PC-3 (cell line): ENCODE measurements around the gene MADCAM1. TPM values are rescaled to one million over a fixed set of nuclear protein-coding genes. Genes with fewer than 3 reads are reported as not detected.

Experiments used
- ATAC-seq: fragments of 200-7000 bp; cut with Tn5 transposase; 2 replicates; pipeline ENCODE4 v1.9.1; 2020; ENCODE audit warnings: mild to moderate bottlenecking, moderate library complexity
- BruUV-seq: library from RNA; stranded (reverse); fragments of 400-500 nt; replicated peaks from 2 replicates; lab custom pipeline; 2021; lab: Mats Ljungman, UMichigan
- CTCF ChIA-PET: fragments of 300-600 bp; sonication (Branson Sonifier 250); formaldehyde crosslinking; loops from one replicate; lab custom pipeline; 2022; ENCODE audit warnings: antibody characterized with exemption; lab: Charles Lee
- POLR2A ChIA-PET: fragments of 300-600 bp; sonication (Branson Sonifier 250); formaldehyde crosslinking; loops from one replicate; lab custom pipeline; 2022; ENCODE audit warnings: antibody characterized with exemption; ENCODE audit not compliant: unreplicated experiment; lab: Charles Lee
- DNase-seq: peaks from one replicate; pipeline ENCODE4 v3.0.0-alpha.2; 2015
- H2AFZ ChIP-seq: fragments of 300-600 bp; sonication (generic); 2 replicates; pipeline ENCODE4 v1.6.0; 2016; ENCODE audit warnings: antibody characterized with exemption, low read length
- H3F3A ChIP-seq: fragments of 300-600 bp; sonication (generic); one replicate; pipeline ENCODE4 v1.6.0; 2017; ENCODE audit warnings: antibody characterized with exemption, low read length, control low read depth, mild to moderate bottlenecking; ENCODE audit not compliant: unreplicated experiment
- H3K27ac ChIP-seq: fragments of 300-600 bp; sonication (generic); 2 replicates; pipeline ENCODE4 v1.5.1; 2016; ENCODE audit warnings: mild to moderate bottlenecking, low read length
- H3K27me3 ChIP-seq: fragments of 300-600 bp; sonication (generic); 2 replicates; pipeline ENCODE4 v1.6.1; 2016; ENCODE audit warnings: low read length, mixed read lengths
- H3K36me3 ChIP-seq: fragments of 300-600 bp; sonication (generic); 2 replicates; pipeline ENCODE4 v1.6.1; 2016; ENCODE audit warnings: low read depth, mixed run types, low read length, mixed read lengths
- H3K4me1 ChIP-seq: fragments of 300-600 bp; sonication (generic); 2 replicates; pipeline ENCODE4 v1.5.1; 2016; ENCODE audit warnings: low read length; ENCODE audit not compliant: insufficient read depth
- H3K4me2 ChIP-seq: fragments of 300-600 bp; sonication (generic); 2 replicates; pipeline ENCODE4 v1.6.0; 2016; ENCODE audit warnings: low read length
- H3K4me3 ChIP-seq: fragments of 300-600 bp; sonication (generic); 2 replicates; pipeline ENCODE4 v1.5.1; 2016; ENCODE audit warnings: mild to moderate bottlenecking, low read length, mixed read lengths
- H3K79me2 ChIP-seq: fragments of 300-600 bp; sonication (generic); 2 replicates; pipeline ENCODE4 v1.6.1; 2017; ENCODE audit warnings: low read length, mixed read lengths
- H3K9ac ChIP-seq: fragments of 300-600 bp; sonication (generic); 2 replicates; pipeline ENCODE4 v1.6.0; 2016; ENCODE audit warnings: mild to moderate bottlenecking, low read length
- H3K9me2 ChIP-seq: fragments of 300-600 bp; sonication (generic); replicated peaks from 2 replicates; pipeline ENCODE4 v1.6.1; 2016; ENCODE audit warnings: mixed run types, low read length, mixed read lengths
- H3K9me3 ChIP-seq: fragments of 300-600 bp; sonication (generic); 2 replicates; pipeline ENCODE4 v1.6.1; 2016; ENCODE audit warnings: low read length, mixed read lengths
- H4K20me1 ChIP-seq: fragments of 300-600 bp; sonication (generic); 2 replicates; pipeline ENCODE4 v1.6.1; 2016; ENCODE audit warnings: low read length, mixed read lengths
- EZH2 ChIP-seq: fragments of 300-600 bp; sonication (generic); IDR thresholded peaks from one replicate; pipeline ENCODE4 v1.6.1; 2017; ENCODE audit warnings: antibody characterized with exemption, mild to moderate bottlenecking, low read length; ENCODE audit not compliant: unreplicated experiment
- EZH2phosphoT487 ChIP-seq: fragments of 300-600 bp; sonication (generic); IDR thresholded peaks from 2 replicates; pipeline ENCODE4 v1.6.1; 2018; ENCODE audit warnings: mild to moderate bottlenecking, antibody characterized with exemption, low read length, borderline replicate concordance
- intact Hi-C: fragments of 100-400 bp; cut with micrococcal nuclease; formaldehyde crosslinking; loops from 2 replicates; pipeline ENCODE4 v1.9.0; 2023
- total RNA-seq: library from RNA; depleted of rRNA; stranded (reverse); fragments of >200 nt; gene quantifications from 2 replicates; pipeline ENCODE4 v1.2.3, GENCODE V29; 2014
- TF ChIP-seq, protein P1 (sequence below): fragments of 300-600 bp; sonication (generic); conservative IDR thresholded peaks from 2 replicates; pipeline ENCODE4 v1.5.1; 2017; ENCODE audit warnings: antibody characterized with exemption, low read depth, mild to moderate bottlenecking, low read length

Gene MADCAM1
- total RNA-seq, 1 experiment from 2014 or later = 0.11 TPM

DNA sequence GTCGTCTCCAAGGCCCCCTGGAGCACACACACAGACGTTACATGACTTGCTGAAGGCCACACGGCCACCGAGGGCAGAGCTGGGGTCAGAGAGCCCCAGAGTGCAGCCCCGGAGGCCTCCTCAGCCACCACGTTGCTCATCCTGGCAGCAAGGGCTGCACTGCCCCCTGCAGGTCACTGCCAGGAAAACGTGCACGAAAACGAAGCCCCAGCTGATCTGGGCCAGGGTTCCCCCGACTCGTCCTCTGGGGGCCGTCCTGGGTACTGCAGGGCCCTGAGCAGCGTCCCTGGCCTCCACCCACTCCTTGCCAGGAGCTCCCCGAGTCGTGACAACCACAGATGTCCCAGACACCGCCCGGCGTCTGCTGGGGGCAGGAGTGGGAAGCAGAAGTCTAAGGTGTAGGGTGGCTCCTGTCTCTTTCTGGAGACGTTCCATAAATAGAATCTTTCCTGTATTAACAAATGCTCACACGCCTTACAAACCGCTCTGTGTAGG lies 14.4 kb downstream of the MADCAM1 start:
- Histone ChIP-seq H3K4me3 (no peak overlapping the region), H3K27ac (no peak overlapping the region), H2AFZ (no peak overlapping the region), H3K4me2 (no peak overlapping the region), H3K4me1 (peaks cover 10% of the 10 kb centered on the region; the same call in 1 of the 2 replicates), H3K79me2 (peaks cover 11% of the 10 kb centered on the region), H3K9me2 (no peaks in the 10 kb centered on the region), H3K27me3 (no peaks in the 10 kb centered on the region), H3K9ac (no peak overlapping the region), H3K36me3 (no peaks in the 10 kb centered on the region; the same call in 1 of the 2 replicates), H3F3A (no peaks in the 10 kb centered on the region), H4K20me1 (no peaks in the 10 kb centered on the region), H3K9me3 (no peaks in the 10 kb centered on the region)
- ATAC-seq = peak; percentile 5; the same call in 1 of the 2 replicates
- ChIA-PET CTCF (interaction anchor here (0.5 kb wide), 1 partner anchor 593 kb away, joined by 15 read pairs; no protein-coding TSS in a partner anchor), POLR2A (no interaction called here)
- DNase-seq = peak; percentile 82
- intact Hi-C loops = no loop called here
- no peak for TF ChIP-seq EZH2phosphoT487
- TF ChIP-seq, protein P1, sequence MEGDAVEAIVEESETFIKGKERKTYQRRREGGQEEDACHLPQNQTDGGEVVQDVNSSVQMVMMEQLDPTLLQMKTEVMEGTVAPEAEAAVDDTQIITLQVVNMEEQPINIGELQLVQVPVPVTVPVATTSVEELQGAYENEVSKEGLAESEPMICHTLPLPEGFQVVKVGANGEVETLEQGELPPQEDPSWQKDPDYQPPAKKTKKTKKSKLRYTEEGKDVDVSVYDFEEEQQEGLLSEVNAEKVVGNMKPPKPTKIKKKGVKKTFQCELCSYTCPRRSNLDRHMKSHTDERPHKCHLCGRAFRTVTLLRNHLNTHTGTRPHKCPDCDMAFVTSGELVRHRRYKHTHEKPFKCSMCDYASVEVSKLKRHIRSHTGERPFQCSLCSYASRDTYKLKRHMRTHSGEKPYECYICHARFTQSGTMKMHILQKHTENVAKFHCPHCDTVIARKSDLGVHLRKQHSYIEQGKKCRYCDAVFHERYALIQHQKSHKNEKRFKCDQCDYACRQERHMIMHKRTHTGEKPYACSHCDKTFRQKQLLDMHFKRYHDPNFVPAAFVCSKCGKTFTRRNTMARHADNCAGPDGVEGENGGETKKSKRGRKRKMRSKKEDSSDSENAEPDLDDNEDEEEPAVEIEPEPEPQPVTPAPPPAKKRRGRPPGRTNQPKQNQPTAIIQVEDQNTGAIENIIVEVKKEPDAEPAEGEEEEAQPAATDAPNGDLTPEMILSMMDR = peak; percentile 93
- BruUV-seq = no TSS peak

DNA sequence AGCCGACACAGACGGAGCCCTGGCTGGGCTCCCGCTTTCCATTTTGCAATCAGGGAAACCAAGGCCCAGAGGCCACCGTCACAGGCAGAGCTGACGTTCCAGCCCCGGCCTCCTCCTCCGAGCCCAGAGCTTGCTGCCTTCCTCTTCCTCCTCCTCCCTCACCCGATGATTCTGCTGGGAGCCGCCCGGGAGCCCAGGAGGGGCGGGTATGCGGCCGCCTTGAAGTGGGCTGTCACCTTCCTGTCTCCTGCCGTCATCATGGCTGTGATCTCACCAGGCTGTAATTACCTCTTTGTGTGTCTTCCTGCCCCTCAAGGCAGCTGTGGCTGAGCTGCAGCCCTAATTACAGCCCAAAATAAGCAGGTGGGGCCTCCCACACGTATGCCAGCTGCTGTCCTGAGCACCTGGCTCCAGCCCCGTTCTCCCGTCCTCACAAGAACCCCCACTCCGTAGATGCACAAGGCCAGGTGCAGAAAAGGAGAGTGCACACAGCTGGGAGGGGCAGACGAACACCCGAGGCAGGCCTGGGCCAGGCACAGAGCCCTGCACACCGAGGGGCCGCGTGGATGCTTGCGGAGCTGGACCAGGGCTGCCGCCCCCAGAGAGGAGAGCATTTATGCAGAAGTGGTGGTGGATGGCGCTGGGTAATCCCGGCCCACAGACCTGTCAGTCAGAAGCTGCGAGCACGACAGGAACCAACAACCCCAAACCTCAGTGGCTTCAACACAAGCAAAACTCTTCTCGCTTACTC lies 15.0 kb downstream of the MADCAM1 start:
- ATAC-seq = no peak
- ChIA-PET POLR2A (no interaction called here), CTCF (interaction anchor here (0.5 kb wide), 1 partner anchor 592 kb away, joined by 15 read pairs; no protein-coding TSS in a partner anchor)
- Histone ChIP-seq H3F3A (no peaks in the 10 kb centered on the region), H3K4me1 (peaks cover 8% of the 10 kb centered on the region; the same call in 1 of the 2 replicates), H3K9me3 (no peaks in the 10 kb centered on the region), H3K4me3 (no peak overlapping the region), H3K9ac (no peak overlapping the region), H3K27me3 (no peaks in the 10 kb centered on the region), H4K20me1 (no peaks in the 10 kb centered on the region), H3K36me3 (no peaks in the 10 kb centered on the region; the same call in 1 of the 2 replicates), H3K9me2 (no peaks in the 10 kb centered on the region), H3K4me2 (no peak overlapping the region), H3K27ac (no peak overlapping the region), H2AFZ (no peak overlapping the region), H3K79me2 (peaks cover 11% of the 10 kb centered on the region)
- no peak for DNase-seq
- no peak for TF ChIP-seq EZH2phosphoT487
- TF ChIP-seq, protein P1 = no peak
- TF ChIP-seq EZH2 = no peak
- intact Hi-C loops = no loop called here
- no TSS peak for BruUV-seq
